IMR-90 (cell line): ENCODE data around the gene RRP15. TPM values are rescaled to one million over a fixed set of nuclear protein-coding genes. Genes with fewer than 3 reads are reported as not detected.

Experiments
- ATAC-seq: fragments of 200-7000 bp; cut with Tn5 transposase; 2 replicates; pipeline ENCODE4 v1.9.1; 2020; ENCODE audit warnings: low read depth, mild to moderate bottlenecking, moderate library complexity
- BruUV-seq: library from RNA; stranded (reverse); fragments of 400-500 nt; replicated peaks from 2 replicates; lab custom pipeline; 2021; lab: Mats Ljungman, UMichigan
- CTCF ChIA-PET: fragments of 300-600 bp; formaldehyde crosslinking; extraction: SDS; loops from one replicate; lab custom pipeline; 2021; ENCODE audit warnings: antibody characterized with exemption; lab: Yijun Ruan, JAX
- POLR2A ChIA-PET: fragments of 300-600 bp; sonication (Branson Sonifier 250); formaldehyde crosslinking; loops from one replicate; lab custom pipeline; 2022; ENCODE audit warnings: antibody characterized with exemption; ENCODE audit not compliant: unreplicated experiment; lab: Charles Lee
- DNase-seq: peaks from one replicate; pipeline ENCODE4 v3.0.0; 2013
- H2AFZ ChIP-seq: replicated peaks from 2 replicates; pipeline ENCODE3; 2013; ENCODE audit warnings: low read length, mild to moderate bottlenecking; ENCODE audit not compliant: poor library complexity
- H2AK5ac ChIP-seq: 2 replicates; pipeline ENCODE4 v1.6.1; 2013; ENCODE audit warnings: low read depth, low read length, inconsistent platforms
- H2AK9ac ChIP-seq: replicated peaks from 2 replicates; pipeline ENCODE3; 2013; ENCODE audit warnings: mild to moderate bottlenecking, low read depth, low read length, moderate library complexity; ENCODE audit not compliant: poor library complexity
- H2BK120ac ChIP-seq: 2 replicates; pipeline ENCODE4 v1.6.1; 2013; ENCODE audit warnings: low read depth, low read length, inconsistent platforms
- H2BK15ac ChIP-seq: 3 replicates; pipeline ENCODE4 v1.6.1; 2013; ENCODE audit warnings: low read depth, low read length, inconsistent platforms
- H2BK20ac ChIP-seq: 2 replicates; pipeline ENCODE4 v1.6.1; 2013; ENCODE audit warnings: low read depth, mild to moderate bottlenecking, inconsistent platforms, low read length, moderate library complexity
- H2BK5ac ChIP-seq: 2 replicates; pipeline ENCODE4 v1.6.1; 2013; ENCODE audit warnings: mild to moderate bottlenecking, low read depth, low read length, inconsistent platforms; ENCODE audit not compliant: poor library complexity, severe bottlenecking
- H3K14ac ChIP-seq: replicated peaks from 2 replicates; pipeline ENCODE4 v1.6.1; 2013; ENCODE audit warnings: low read depth, low read length, inconsistent platforms
- H3K18ac ChIP-seq: 2 replicates; pipeline ENCODE4 v1.6.1; 2013; ENCODE audit warnings: low read depth, low read length, control low read depth
- H3K23ac ChIP-seq: 2 replicates; pipeline ENCODE4 v1.6.1; 2013; ENCODE audit warnings: low read depth, low read length, inconsistent platforms
- H3K27ac ChIP-seq: 2 replicates; pipeline ENCODE4 v1.5.1; 2013; ENCODE audit warnings: mild to moderate bottlenecking, control low read depth, low read length; ENCODE audit not compliant: insufficient read depth
- H3K27me3 ChIP-seq: 2 replicates; pipeline ENCODE4 v1.6.1; 2013; ENCODE audit warnings: low read length; ENCODE audit not compliant: control insufficient read depth, insufficient read depth
- H3K36me3 ChIP-seq: 2 replicates; pipeline ENCODE4 v1.6.1; 2013; ENCODE audit warnings: low read length, mixed read lengths; ENCODE audit not compliant: control insufficient read depth, insufficient read depth
- H3K4ac ChIP-seq: 2 replicates; pipeline ENCODE4 v1.6.1; 2013; ENCODE audit warnings: low read depth, low read length, inconsistent platforms
- H3K4me1 ChIP-seq: 2 replicates; pipeline ENCODE4 v1.6.1; 2013; ENCODE audit warnings: low read length, mixed read lengths; ENCODE audit not compliant: control insufficient read depth, insufficient read depth
- H3K4me2 ChIP-seq: 2 replicates; pipeline ENCODE4 v1.6.1; 2013; ENCODE audit warnings: low read depth, mild to moderate bottlenecking, control low read depth, low read length, moderate library complexity
- H3K4me3 ChIP-seq: 2 replicates; pipeline ENCODE4 v1.5.1; 2013; ENCODE audit warnings: low read depth, mild to moderate bottlenecking, control low read depth, low read length, moderate library complexity; ENCODE audit not compliant: insufficient read depth
- H3K56ac ChIP-seq: 2 replicates; pipeline ENCODE4 v1.6.1; 2013; ENCODE audit warnings: low read length, inconsistent platforms; ENCODE audit not compliant: insufficient read depth; ENCODE audit errors: extremely low read depth
- H3K79me1 ChIP-seq, 2 experiments: 2 replicates each; pipeline ENCODE4 v1.6.1; 2013; ENCODE audit warnings: low read length in 2 of 2, inconsistent platforms in 1 of 2, low read depth in 1 of 2
- H3K9ac ChIP-seq: 2 replicates; pipeline ENCODE4 v1.6.1; 2013; ENCODE audit warnings: low read depth, low read length, control low read depth
- H3K9me1 ChIP-seq: 2 replicates; pipeline ENCODE4 v1.6.1; 2013; ENCODE audit warnings: low read length, inconsistent platforms; ENCODE audit not compliant: insufficient read depth
- H3K9me3 ChIP-seq: 2 replicates; pipeline ENCODE4 v1.6.1; 2013; ENCODE audit warnings: low read length; ENCODE audit not compliant: control insufficient read depth, insufficient read depth
- H4K20me1 ChIP-seq: 2 replicates; pipeline ENCODE4 v1.6.1; 2013; ENCODE audit warnings: low read length, inconsistent platforms; ENCODE audit not compliant: insufficient read depth
- H4K5ac ChIP-seq: 2 replicates; pipeline ENCODE4 v1.6.1; 2013; ENCODE audit warnings: mild to moderate bottlenecking, low read depth, low read length, control low read depth
- H4K8ac ChIP-seq, 2 experiments: 2 replicates each; pipeline ENCODE4 v1.6.1; 2013; ENCODE audit warnings: low read depth in 2 of 2, low read length in 2 of 2, control low read depth in 1 of 2, inconsistent platforms in 1 of 2
- H4K91ac ChIP-seq: 2 replicates; pipeline ENCODE4 v1.6.1; 2013; ENCODE audit warnings: low read depth, low read length, inconsistent platforms; ENCODE audit not compliant: insufficient read depth
- BHLHE40 ChIP-seq: fragments of 150-350 bp; IDR thresholded peaks from 2 replicates; pipeline ENCODE4 v1.6.1; 2016; ENCODE audit warnings: mild to moderate bottlenecking, low read depth, low read length
- CEBPB ChIP-seq: IDR thresholded peaks from 2 replicates; pipeline ENCODE4 v1.6.1; 2012; ENCODE audit warnings: low read depth, low read length, improper control_type of control experiment
- FOS ChIP-seq: fragments of 150-350 bp; IDR thresholded peaks from 2 replicates; pipeline ENCODE4 v1.6.1; 2016; ENCODE audit warnings: low read depth, low read length
- MAFK ChIP-seq: IDR thresholded peaks from 2 replicates; pipeline ENCODE4 v1.6.1; 2012; ENCODE audit warnings: low read depth, low read length, improper control_type of control experiment
- MAZ ChIP-seq: IDR thresholded peaks from 2 replicates; pipeline ENCODE4 v1.6.1; 2012; ENCODE audit warnings: low read depth, mild to moderate bottlenecking, low read length, improper control_type of control experiment, moderate library complexity, borderline replicate concordance
- MXI1 ChIP-seq: IDR thresholded peaks from 2 replicates; pipeline ENCODE4 v1.6.1; 2012; ENCODE audit warnings: low read depth, mild to moderate bottlenecking, low read length, moderate library complexity, borderline replicate concordance
- NFE2L2 ChIP-seq: fragments of 150-350 bp; IDR thresholded peaks from 2 replicates; pipeline ENCODE4 v1.6.1; 2016; ENCODE audit warnings: low read depth, mild to moderate bottlenecking, low read length
- POLR2A ChIP-seq: IDR thresholded peaks from 2 replicates; pipeline ENCODE4 v1.6.1; 2012; ENCODE audit warnings: mild to moderate bottlenecking, low read depth, low read length
- RAD21 ChIP-seq: IDR thresholded peaks from 2 replicates; pipeline ENCODE4 v1.6.1; 2012; ENCODE audit warnings: low read length, improper control_type of control experiment
- RCOR1 ChIP-seq: IDR thresholded peaks from 2 replicates; pipeline ENCODE4 v1.6.1; 2012; ENCODE audit warnings: mild to moderate bottlenecking, low read length, improper control_type of control experiment; ENCODE audit not compliant: insufficient replicate concordance
- RFX5 ChIP-seq: IDR thresholded peaks from 2 replicates; pipeline ENCODE4 v1.8.0; 2012; ENCODE audit warnings: low read depth, mild to moderate bottlenecking, low read length, moderate library complexity
- USF2 ChIP-seq: fragments of 150-350 bp; IDR thresholded peaks from 2 replicates; pipeline ENCODE4 v1.6.1; 2017; ENCODE audit warnings: mild to moderate bottlenecking, antibody characterized with exemption, low read length, low read depth
- WGBS, 2 experiments: methylation state at CpG; one replicate each; pipeline versions ENCODE4 v1.1.5 to v1.1.7; 2013; ENCODE audit warnings: missing lambda C conversion rate in 2 of 2; ENCODE audit not compliant: insufficient read length in 1 of 2; ENCODE audit errors: extremely low coverage in 2 of 2; 5-methylcytosine and 5-hydroxymethylcytosine counted together
- dilution Hi-C: fragments of 300-500 bp; cut with HindIII; formaldehyde crosslinking; loops from one replicate; pipeline ENCODE4 v1.14.3; 2018; ENCODE audit warnings: low sequenced_read_pairs; ENCODE audit not compliant: unreplicated experiment
- in situ Hi-C: fragments of 300-500 bp; cut with MboI; formaldehyde crosslinking; loops from 3 replicates; pipeline ENCODE4 v1.14.3; 2019; ENCODE audit warnings: low sequenced_read_pairs, inconsistent platforms, mixed read lengths
- intact Hi-C: fragments of 100-400 bp; cut with micrococcal nuclease; formaldehyde crosslinking; loops from 2 replicates; pipeline ENCODE4 v1.10.0; 2022
- polyA plus RNA-seq, 3 experiments: library from polyadenylated mRNA; depleted of rRNA; stranded (reverse); fragments of >200 nt; gene quantifications; 2 replicates each; pipeline ENCODE4 v1.2.3, GENCODE V29; 2012; ENCODE audit warnings: low replicate concordance in 1 of 3
- total RNA-seq: library from RNA; depleted of rRNA; stranded (reverse); fragments of >200 nt; gene quantifications from 2 replicates; pipeline ENCODE4 v1.2.3, GENCODE V29; 2012
- TF ChIP-seq, protein P1 (sequence below): conservative IDR thresholded peaks from 2 replicates; pipeline ENCODE4 v1.5.1; 2012; ENCODE audit warnings: mild to moderate bottlenecking, low read depth, low read length, improper control_type of control experiment
- TF ChIP-seq, protein P2 (sequence below): fragments of 150-350 bp; IDR thresholded peaks from 2 replicates; pipeline ENCODE4 v1.6.1; 2016; ENCODE audit warnings: low read depth, mild to moderate bottlenecking, low read length, moderate library complexity, borderline replicate concordance

Gene RRP15
- total and polyA plus RNA-seq, 2 of the 4 experiments (the other 2 are of a cell fraction) = 3.1 to 4.1 TPM

GRCh38 chr1:218297867-218298266, 12.8 kb downstream of the RRP15 start:
- TF ChIP-seq FOS (no peak), RAD21 (no peak), CEBPB (no peak; the same call in 1 of the 2 replicates), MAZ (no peak), NFE2L2 (no peak), USF2 (no peak), RFX5 (no peak), POLR2A (no peak), MAFK (no peak), RCOR1 (no peak), MXI1 (no peak), BHLHE40 (no peak)
- TF ChIP-seq, protein P1, sequence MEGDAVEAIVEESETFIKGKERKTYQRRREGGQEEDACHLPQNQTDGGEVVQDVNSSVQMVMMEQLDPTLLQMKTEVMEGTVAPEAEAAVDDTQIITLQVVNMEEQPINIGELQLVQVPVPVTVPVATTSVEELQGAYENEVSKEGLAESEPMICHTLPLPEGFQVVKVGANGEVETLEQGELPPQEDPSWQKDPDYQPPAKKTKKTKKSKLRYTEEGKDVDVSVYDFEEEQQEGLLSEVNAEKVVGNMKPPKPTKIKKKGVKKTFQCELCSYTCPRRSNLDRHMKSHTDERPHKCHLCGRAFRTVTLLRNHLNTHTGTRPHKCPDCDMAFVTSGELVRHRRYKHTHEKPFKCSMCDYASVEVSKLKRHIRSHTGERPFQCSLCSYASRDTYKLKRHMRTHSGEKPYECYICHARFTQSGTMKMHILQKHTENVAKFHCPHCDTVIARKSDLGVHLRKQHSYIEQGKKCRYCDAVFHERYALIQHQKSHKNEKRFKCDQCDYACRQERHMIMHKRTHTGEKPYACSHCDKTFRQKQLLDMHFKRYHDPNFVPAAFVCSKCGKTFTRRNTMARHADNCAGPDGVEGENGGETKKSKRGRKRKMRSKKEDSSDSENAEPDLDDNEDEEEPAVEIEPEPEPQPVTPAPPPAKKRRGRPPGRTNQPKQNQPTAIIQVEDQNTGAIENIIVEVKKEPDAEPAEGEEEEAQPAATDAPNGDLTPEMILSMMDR = no peak
- TF ChIP-seq, protein P2, sequence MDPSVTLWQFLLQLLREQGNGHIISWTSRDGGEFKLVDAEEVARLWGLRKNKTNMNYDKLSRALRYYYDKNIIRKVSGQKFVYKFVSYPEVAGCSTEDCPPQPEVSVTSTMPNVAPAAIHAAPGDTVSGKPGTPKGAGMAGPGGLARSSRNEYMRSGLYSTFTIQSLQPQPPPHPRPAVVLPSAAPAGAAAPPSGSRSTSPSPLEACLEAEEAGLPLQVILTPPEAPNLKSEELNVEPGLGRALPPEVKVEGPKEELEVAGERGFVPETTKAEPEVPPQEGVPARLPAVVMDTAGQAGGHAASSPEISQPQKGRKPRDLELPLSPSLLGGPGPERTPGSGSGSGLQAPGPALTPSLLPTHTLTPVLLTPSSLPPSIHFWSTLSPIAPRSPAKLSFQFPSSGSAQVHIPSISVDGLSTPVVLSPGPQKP = no peak
- dilution Hi-C loops = no loop called here
- no peak overlapping the region for H3K27ac ChIP-seq

More at GRCh38 chr1:218297867-218298266, 12.8 kb downstream of the RRP15 start:
- Histone ChIP-seq H4K5ac (no peak overlapping the region), H2BK120ac (no peak overlapping the region), H3K14ac (no peak overlapping the region), H2BK15ac (no peak overlapping the region), H4K8ac (no peak overlapping the region), H3K36me3 (peaks cover 2% of the 10 kb centered on the region), H3K18ac (no peak overlapping the region), H3K4me2 (no peak overlapping the region), H3K23ac (no peak overlapping the region), H4K91ac (no peak overlapping the region), H3K27me3 (no peaks in the 10 kb centered on the region), H2BK5ac (no peak overlapping the region), H3K56ac (no peak overlapping the region), H3K4me1 (0 out of 2 replicates have a peak, but pooled peaks cover 1% of the 10 kb centered on the region), H3K9me3 (no peaks in the 10 kb centered on the region), H2AK9ac (no peak overlapping the region), H2BK20ac (no peak overlapping the region), H3K9ac (no peak overlapping the region), H3K4ac (no peak overlapping the region), H2AFZ (no peak overlapping the region), H3K9me1 (no peaks in the 10 kb centered on the region), H3K4me3 (no peak overlapping the region), H3K79me1 (peaks cover 20 to 30% of the 10 kb centered on the region in 2 experiments), H4K20me1 (no peaks in the 10 kb centered on the region), H2AK5ac (no peak overlapping the region)
- in situ Hi-C loops = no loop called here
- DNase-seq (peak; percentile 7), ATAC-seq (no peak)
- ChIA-PET CTCF (no interaction called here), POLR2A (no interaction called here)
- intact Hi-C loops = loop anchor here (2.0 kb wide), 1 partner anchor 1269 kb away; no protein-coding TSS in a partner anchor
- BruUV-seq = no TSS peak
- WGBS, 2 experiments = no CpG with 5 or more reads among the region's 1 CpG
